ENCODE data around the gene USP4.

The USP4 gene

GRCh38 chr3:49371946-49372345 is 32.1 kb upstream of the USP4 start:
- DNase-seq (ENCODE audit: low read depth) = no peak
- TF ChIP-seq MAX (IDR thresholded peaks at IDR 0.05; ENCODE audit: low read depth, low read length) (no peak), CTCF (IDR thresholded peaks at IDR 0.05; ENCODE audit: low read depth, low read length) (no peak), POLR2A (IDR thresholded peaks at IDR 0.05; ENCODE audit: extremely low read depth, insufficient read length) (no peak), MYC (IDR thresholded peaks at IDR 0.05; ENCODE audit: low read depth, low read length) (no peak)
- no peak overlapping the region for H3K4me3 ChIP-seq (ENCODE audit: low read depth, low read length)

DNA sequence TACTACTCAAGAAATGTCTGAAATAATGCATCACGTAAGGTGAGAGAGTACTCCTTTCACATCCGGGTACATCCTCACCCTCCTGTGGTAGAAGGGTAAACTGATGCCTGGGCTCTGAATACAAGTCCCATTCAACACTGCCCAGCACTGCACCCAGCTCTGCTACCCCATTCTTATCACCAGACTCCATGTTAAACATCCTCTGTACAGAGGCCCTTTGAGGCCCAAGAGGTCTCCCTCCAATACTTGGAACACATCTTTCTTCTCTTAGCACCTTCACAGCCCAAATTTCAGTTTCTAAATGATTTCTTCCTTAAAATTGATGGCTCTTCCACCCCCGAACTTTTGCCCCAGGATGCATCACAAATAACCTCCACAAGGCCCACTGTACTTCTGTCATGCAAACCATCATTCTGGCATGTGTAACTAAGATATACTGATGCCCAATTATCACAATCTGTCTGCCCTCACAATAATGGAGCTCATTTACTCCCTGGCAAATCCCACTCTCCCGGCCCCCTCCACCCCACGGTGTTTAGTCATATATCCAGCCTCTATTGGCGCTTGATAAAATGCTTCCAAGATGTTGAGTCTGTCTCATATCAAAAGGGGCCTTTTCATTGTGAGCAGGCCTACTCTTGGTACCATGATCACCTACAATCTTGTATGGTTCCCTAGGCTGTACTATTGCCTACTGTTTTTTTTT is 30.9 kb upstream of the USP4 start:
- H3K4me3 ChIP-seq (ENCODE audit: low read depth, low read length) = no peak overlapping the region
- no peak for TF ChIP-seq MAX (IDR thresholded peaks at IDR 0.05; ENCODE audit: low read depth, low read length)
- TF ChIP-seq MYC (IDR thresholded peaks at IDR 0.05; ENCODE audit: low read depth, low read length) = no peak
- TF ChIP-seq POLR2A (IDR thresholded peaks at IDR 0.05; ENCODE audit: extremely low read depth, insufficient read length) = no peak
- no peak for TF ChIP-seq CTCF (IDR thresholded peaks at IDR 0.05; ENCODE audit: low read depth, low read length)
- no peak for DNase-seq (ENCODE audit: low read depth)

GRCh38 chr3:49362561-49362960 is 22.7 kb upstream of the USP4 start:
- no peak for DNase-seq (ENCODE audit: low read depth)
- H3K4me3 ChIP-seq (ENCODE audit: low read depth, low read length) = no peak overlapping the region
- TF ChIP-seq POLR2A (IDR thresholded peaks at IDR 0.05; ENCODE audit: extremely low read depth, insufficient read length) (no peak), MYC (IDR thresholded peaks at IDR 0.05; ENCODE audit: low read depth, low read length) (no peak), MAX (IDR thresholded peaks at IDR 0.05; ENCODE audit: low read depth, low read length) (no peak), CTCF (IDR thresholded peaks at IDR 0.05; ENCODE audit: low read depth, low read length) (no peak)

- peak; percentile 34 for DNase-seq (ENCODE audit: low read depth)
- no peak overlapping the region for H3K4me3 ChIP-seq (ENCODE audit: low read depth, low read length)
- TF ChIP-seq MAX (IDR thresholded peaks at IDR 0.05; ENCODE audit: low read depth, low read length) (no peak), MYC (IDR thresholded peaks at IDR 0.05; ENCODE audit: low read depth, low read length) (no peak), CTCF (IDR thresholded peaks at IDR 0.05; ENCODE audit: low read depth, low read length) (no peak), POLR2A (IDR thresholded peaks at IDR 0.05; ENCODE audit: extremely low read depth, insufficient read length) (no peak)
Observed at GRCh38 chr3:49359623-49360022, 19.8 kb upstream of the USP4 start.

DNA sequence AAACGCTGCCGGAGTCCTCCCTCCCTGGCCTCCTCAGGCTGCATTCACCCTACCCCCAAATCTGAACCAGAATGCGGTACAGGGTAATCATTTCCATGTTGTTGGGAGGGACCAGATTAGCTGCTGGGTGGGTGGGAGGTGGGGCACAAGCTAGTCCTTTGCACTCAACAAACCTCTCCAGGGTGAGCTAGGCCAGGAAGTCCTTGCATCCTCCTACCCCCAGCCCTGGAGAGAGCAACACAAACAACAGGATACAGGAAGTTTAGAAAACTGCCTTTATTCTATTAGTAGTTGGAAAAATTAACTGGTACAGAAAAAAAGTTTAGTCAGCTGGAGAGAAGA is 19.0 kb upstream of the USP4 start:
- no peak for DNase-seq (ENCODE audit: low read depth)
- TF ChIP-seq CTCF (IDR thresholded peaks at IDR 0.05; ENCODE audit: low read depth, low read length) (no peak), MYC (IDR thresholded peaks at IDR 0.05; ENCODE audit: low read depth, low read length) (no peak), POLR2A (IDR thresholded peaks at IDR 0.05; ENCODE audit: extremely low read depth, insufficient read length) (no peak), MAX (IDR thresholded peaks at IDR 0.05; ENCODE audit: low read depth, low read length) (no peak)
- peak overlapping the region; percentile 62 for H3K4me3 ChIP-seq (ENCODE audit: low read depth, low read length)

Data from NB4 (cell line).